Measurements from ENCODE around the gene VN1R5.

- TF ChIP-seq POLR2AphosphoS5 (IDR thresholded peaks at IDR 0.05; ENCODE audit: low read depth, low read length): no peak
- TF ChIP-seq POLR2A (IDR thresholded peaks at IDR 0.05; ENCODE audit: low read depth, low read length): no peak
Measured at GRCh38 chr1:247304031-247304430, 48.2 kb downstream of the VN1R5 start.
